WTC11 (cell line): ENCODE results near the gene ARHGEF38. TPM values are rescaled to one million over a fixed set of nuclear protein-coding genes. Genes with fewer than 3 reads are reported as not detected.

ENCODE experiments used
- ATAC-seq: fragments of 200-7000 bp; cut with Tn5 transposase; 2 replicates; pipeline ENCODE4 v1.10.0; 2021; ENCODE audit warnings: mild to moderate bottlenecking, moderate library complexity
- CTCF ChIA-PET: fragments of 300-600 bp; sonication (Branson Sonifier 250); formaldehyde crosslinking; loops from one replicate; lab custom pipeline; 2021; ENCODE audit warnings: antibody characterized with exemption; lab: Charles Lee
- POLR2A ChIA-PET: fragments of 350-600 bp; sonication (Branson Sonifier 250); formaldehyde crosslinking; loops from one replicate; lab custom pipeline; 2021; ENCODE audit warnings: antibody characterized with exemption; lab: Charles Lee
- DNase-seq: peaks from one replicate; pipeline ENCODE4 v3.0.0; 2021; ENCODE audit warnings: low spot score
- H3K27ac Mint-ChIP-seq: 2 replicates; pipeline ENCODE4 v1.8.0; 2021; ENCODE audit warnings: mixed read lengths
- H3K27me3 Mint-ChIP-seq: 2 replicates; pipeline ENCODE4 v1.8.0; 2021; ENCODE audit warnings: low read depth, mild to moderate bottlenecking, moderate library complexity, mixed read lengths
- H3K36me3 Mint-ChIP-seq: 2 replicates; pipeline ENCODE4 v1.8.0; 2021; ENCODE audit warnings: mixed read lengths
- H3K4me1 Mint-ChIP-seq: 2 replicates; pipeline ENCODE4 v1.8.0; 2022; ENCODE audit warnings: mixed read lengths
- H3K4me3 Mint-ChIP-seq: 2 replicates; pipeline ENCODE4 v1.8.0; 2021; ENCODE audit warnings: mild to moderate bottlenecking, moderate library complexity, mixed read lengths
- H3K9me3 Mint-ChIP-seq: 2 replicates; pipeline ENCODE4 v1.8.0; 2021; ENCODE audit warnings: mixed read lengths
- AR ChIP-seq: fragments of 250-450 bp; sonication (Bioruptor Pico); IDR thresholded peaks from 2 replicates; pipeline ENCODE4 v1.9.0; 2021; ENCODE audit warnings: mild to moderate bottlenecking
- CREM ChIP-seq: sonication (generic); formaldehyde crosslinking; IDR thresholded peaks from 2 replicates; pipeline ENCODE4 v1.8.1; 2022; ENCODE audit warnings: mild to moderate bottlenecking, missing genetic modification reagents, moderate library complexity
- E2F1 ChIP-seq: sonication (generic); formaldehyde crosslinking; IDR thresholded peaks from 2 replicates; pipeline ENCODE4 v1.8.0; 2022; ENCODE audit warnings: mild to moderate bottlenecking, missing genetic modification reagents
- ETV6 ChIP-seq: sonication (generic); formaldehyde crosslinking; IDR thresholded peaks from 2 replicates; pipeline ENCODE4 v1.8.1; 2022; ENCODE audit warnings: mild to moderate bottlenecking, missing genetic modification reagents
- GRHL2 ChIP-seq: fragments of 250-450 bp; sonication (Bioruptor Pico); IDR thresholded peaks from 2 replicates; pipeline ENCODE4 v1.8.0; 2022; ENCODE audit warnings: mild to moderate bottlenecking, moderate library complexity; ENCODE audit not compliant: insufficient replicate concordance, severe bottlenecking
- NR3C1 ChIP-seq: sonication (generic); formaldehyde crosslinking; conservative IDR thresholded peaks from 2 replicates; pipeline ENCODE4 v1.8.1; 2023; ENCODE audit warnings: low read depth, mild to moderate bottlenecking, missing genetic modification reagents
- OVOL2 ChIP-seq: fragments of 250-450 bp; sonication (Bioruptor Pico); IDR thresholded peaks from 2 replicates; pipeline ENCODE4 v1.9.0; 2021; ENCODE audit warnings: mild to moderate bottlenecking, borderline replicate concordance
- RORB ChIP-seq: fragments of 250-450 bp; sonication (Bioruptor Pico); IDR thresholded peaks from 2 replicates; pipeline ENCODE4 v1.9.0; 2021; ENCODE audit warnings: mild to moderate bottlenecking
- SMAD4 ChIP-seq: sonication (generic); formaldehyde crosslinking; IDR thresholded peaks from 2 replicates; pipeline ENCODE4 v1.8.0; 2022; ENCODE audit warnings: mild to moderate bottlenecking, missing genetic modification reagents
- TEAD1 ChIP-seq: sonication (generic); formaldehyde crosslinking; IDR thresholded peaks from 2 replicates; pipeline ENCODE4 v1.8.0; 2022; ENCODE audit warnings: mild to moderate bottlenecking, missing genetic modification reagents
- TP53 ChIP-seq: sonication (generic); formaldehyde crosslinking; IDR thresholded peaks from 2 replicates; pipeline ENCODE4 v1.8.1; 2023; ENCODE audit warnings: mild to moderate bottlenecking, missing genetic modification reagents
- ZNF121 ChIP-seq: sonication (generic); formaldehyde crosslinking; IDR thresholded peaks from 2 replicates; pipeline ENCODE4 v1.8.0; 2023; ENCODE audit warnings: missing genetic modification reagents
- ZNF138 ChIP-seq: sonication (generic); formaldehyde crosslinking; conservative IDR thresholded peaks from 2 replicates; pipeline ENCODE4 v1.8.1; 2022; ENCODE audit warnings: mild to moderate bottlenecking, moderate library complexity, missing genetic modification reagents
- ZNF219 ChIP-seq: sonication (generic); formaldehyde crosslinking; IDR thresholded peaks from 2 replicates; pipeline ENCODE4 v1.8.0; 2023; ENCODE audit warnings: missing genetic modification reagents, mild to moderate bottlenecking, borderline replicate concordance
- ZNF263 ChIP-seq: sonication (generic); formaldehyde crosslinking; IDR thresholded peaks from 2 replicates; pipeline ENCODE4 v1.8.1; 2022; ENCODE audit warnings: low read depth, mild to moderate bottlenecking, moderate library complexity, missing genetic modification reagents
- ZNF532 ChIP-seq: fragments of 250-450 bp; sonication (Bioruptor Pico); IDR thresholded peaks from 2 replicates; pipeline ENCODE4 v1.9.0; 2021; ENCODE audit warnings: mild to moderate bottlenecking, borderline replicate concordance
- total RNA-seq: library from RNA; stranded (reverse); gene quantifications from 3 replicates; pipeline ENCODE4 v1.2.3, GENCODE V29; 2021
- TF ChIP-seq, protein P1 (sequence below): sonication (generic); formaldehyde crosslinking; IDR thresholded peaks from 2 replicates; pipeline ENCODE4 v1.8.0; 2023; ENCODE audit warnings: missing genetic modification reagents, mild to moderate bottlenecking, borderline replicate concordance
- TF ChIP-seq, protein P2 (sequence below): sonication (generic); formaldehyde crosslinking; conservative IDR thresholded peaks from 2 replicates; pipeline ENCODE4 v1.8.1; 2022; ENCODE audit warnings: mild to moderate bottlenecking, missing genetic modification reagents
- TF ChIP-seq, protein P3 (sequence below): sonication (generic); formaldehyde crosslinking; IDR thresholded peaks from 2 replicates; pipeline ENCODE4 v1.8.1; 2022; ENCODE audit warnings: low read depth, mild to moderate bottlenecking, moderate library complexity, missing genetic modification reagents, borderline replicate concordance

Gene ARHGEF38
- total RNA-seq, 1 experiment from 2014 or later, result not detected

DNA sequence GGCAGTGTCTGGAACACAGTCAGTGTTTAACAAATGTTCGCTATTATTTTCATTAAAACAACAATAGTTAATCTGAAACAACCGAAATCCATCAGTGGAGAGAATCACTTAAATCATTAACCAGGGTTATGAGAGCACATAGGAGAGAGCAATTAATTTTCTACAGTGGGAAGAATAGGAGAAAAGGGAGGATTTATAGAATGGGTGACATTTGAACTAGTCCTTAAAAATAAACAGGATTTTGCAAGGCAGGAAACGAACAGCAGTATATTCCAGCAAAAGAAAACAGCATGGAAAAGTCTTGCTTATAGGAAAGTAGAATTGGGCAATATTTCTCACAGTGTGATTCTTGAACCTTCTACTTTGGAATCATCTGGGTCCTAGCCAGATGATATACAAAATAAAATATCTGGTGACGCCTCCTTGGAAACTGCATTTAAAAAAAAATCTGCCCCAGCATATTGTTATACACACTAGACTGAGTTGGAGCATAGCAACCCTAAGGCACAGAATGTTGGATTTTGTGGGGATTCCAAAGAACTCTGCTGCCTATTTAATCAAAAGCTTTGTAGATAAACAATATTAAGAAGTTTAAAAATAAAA is 100.0 kb downstream of the ARHGEF38 start (continued):
- TF ChIP-seq SMAD4 (no peak), OVOL2 (CRISPR knock-in tag) (no peak), TEAD1 (no peak), ZNF219 (no peak), ZNF263 (no peak), TP53 (no peak)

GRCh38 chr4:105657117-105657765 is 104.8 kb downstream of the ARHGEF38 start:
- Mint-ChIP-seq H3K27me3 (peaks cover 3% of the 10 kb centered on the region), H3K4me1 (no peaks in the 10 kb centered on the region), H3K9me3 (no peaks in the 10 kb centered on the region), H3K36me3 (no peaks in the 10 kb centered on the region), H3K4me3 (no peak overlapping the region), H3K27ac (no peak overlapping the region)
- TF ChIP-seq ZNF121 (CRISPR knock-in tag) (no peak), NR3C1 (CRISPR knock-in tag) (no peak), ETV6 (CRISPR knock-in tag) (no peak), CREM (CRISPR knock-in tag) (no peak), E2F1 (no peak), RORB (CRISPR knock-in tag) (no peak)
- TF ChIP-seq, protein P1, sequence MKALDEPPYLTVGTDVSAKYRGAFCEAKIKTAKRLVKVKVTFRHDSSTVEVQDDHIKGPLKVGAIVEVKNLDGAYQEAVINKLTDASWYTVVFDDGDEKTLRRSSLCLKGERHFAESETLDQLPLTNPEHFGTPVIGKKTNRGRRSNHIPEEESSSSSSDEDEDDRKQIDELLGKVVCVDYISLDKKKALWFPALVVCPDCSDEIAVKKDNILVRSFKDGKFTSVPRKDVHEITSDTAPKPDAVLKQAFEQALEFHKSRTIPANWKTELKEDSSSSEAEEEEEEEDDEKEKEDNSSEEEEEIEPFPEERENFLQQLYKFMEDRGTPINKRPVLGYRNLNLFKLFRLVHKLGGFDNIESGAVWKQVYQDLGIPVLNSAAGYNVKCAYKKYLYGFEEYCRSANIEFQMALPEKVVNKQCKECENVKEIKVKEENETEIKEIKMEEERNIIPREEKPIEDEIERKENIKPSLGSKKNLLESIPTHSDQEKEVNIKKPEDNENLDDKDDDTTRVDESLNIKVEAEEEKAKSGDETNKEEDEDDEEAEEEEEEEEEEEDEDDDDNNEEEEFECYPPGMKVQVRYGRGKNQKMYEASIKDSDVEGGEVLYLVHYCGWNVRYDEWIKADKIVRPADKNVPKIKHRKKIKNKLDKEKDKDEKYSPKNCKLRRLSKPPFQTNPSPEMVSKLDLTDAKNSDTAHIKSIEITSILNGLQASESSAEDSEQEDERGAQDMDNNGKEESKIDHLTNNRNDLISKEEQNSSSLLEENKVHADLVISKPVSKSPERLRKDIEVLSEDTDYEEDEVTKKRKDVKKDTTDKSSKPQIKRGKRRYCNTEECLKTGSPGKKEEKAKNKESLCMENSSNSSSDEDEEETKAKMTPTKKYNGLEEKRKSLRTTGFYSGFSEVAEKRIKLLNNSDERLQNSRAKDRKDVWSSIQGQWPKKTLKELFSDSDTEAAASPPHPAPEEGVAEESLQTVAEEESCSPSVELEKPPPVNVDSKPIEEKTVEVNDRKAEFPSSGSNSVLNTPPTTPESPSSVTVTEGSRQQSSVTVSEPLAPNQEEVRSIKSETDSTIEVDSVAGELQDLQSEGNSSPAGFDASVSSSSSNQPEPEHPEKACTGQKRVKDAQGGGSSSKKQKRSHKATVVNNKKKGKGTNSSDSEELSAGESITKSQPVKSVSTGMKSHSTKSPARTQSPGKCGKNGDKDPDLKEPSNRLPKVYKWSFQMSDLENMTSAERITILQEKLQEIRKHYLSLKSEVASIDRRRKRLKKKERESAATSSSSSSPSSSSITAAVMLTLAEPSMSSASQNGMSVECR (CRISPR knock-in tag), result no peak
- CTCF ChIA-PET, result interaction anchor here (1.5 kb wide), 1 partner anchor 10 kb away, joined by 3 read pairs; no protein-coding TSS in a partner anchor
- no peak for ATAC-seq
- POLR2A ChIA-PET, result no interaction called here
- no peak for DNase-seq

GRCh38 chr4:105659190-105659589 is 106.8 kb downstream of the ARHGEF38 start:
- H3K4me1 Mint-ChIP-seq, result no peaks in the 10 kb centered on the region
- H3K27me3 Mint-ChIP-seq, result peaks cover 3% of the 10 kb centered on the region
- DNase-seq, result no peak
- no peak overlapping the region for H3K4me3 Mint-ChIP-seq
- no peaks in the 10 kb centered on the region for H3K9me3 Mint-ChIP-seq
- POLR2A ChIA-PET, result interaction anchor here (1.0 kb wide), 1 partner anchor 49 kb away, joined by 4 read pairs; no protein-coding TSS in a partner anchor
- no peaks in the 10 kb centered on the region for H3K36me3 Mint-ChIP-seq
- H3K27ac Mint-ChIP-seq, result no peak overlapping the region
- ATAC-seq, result no peak
- CTCF ChIA-PET, result no interaction called here
- TF ChIP-seq GRHL2 (no peak), ZNF532 (CRISPR knock-in tag) (no peak), AR (no peak), ZNF138 (no peak)
- TF ChIP-seq, protein P2, sequence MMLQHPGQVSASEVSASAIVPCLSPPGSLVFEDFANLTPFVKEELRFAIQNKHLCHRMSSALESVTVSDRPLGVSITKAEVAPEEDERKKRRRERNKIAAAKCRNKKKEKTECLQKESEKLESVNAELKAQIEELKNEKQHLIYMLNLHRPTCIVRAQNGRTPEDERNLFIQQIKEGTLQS (CRISPR knock-in tag), result no peak
- TF ChIP-seq, protein P3, sequence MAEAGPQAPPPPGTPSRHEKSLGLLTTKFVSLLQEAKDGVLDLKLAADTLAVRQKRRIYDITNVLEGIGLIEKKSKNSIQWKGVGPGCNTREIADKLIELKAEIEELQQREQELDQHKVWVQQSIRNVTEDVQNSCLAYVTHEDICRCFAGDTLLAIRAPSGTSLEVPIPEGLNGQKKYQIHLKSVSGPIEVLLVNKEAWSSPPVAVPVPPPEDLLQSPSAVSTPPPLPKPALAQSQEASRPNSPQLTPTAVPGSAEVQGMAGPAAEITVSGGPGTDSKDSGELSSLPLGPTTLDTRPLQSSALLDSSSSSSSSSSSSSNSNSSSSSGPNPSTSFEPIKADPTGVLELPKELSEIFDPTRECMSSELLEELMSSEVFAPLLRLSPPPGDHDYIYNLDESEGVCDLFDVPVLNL (CRISPR knock-in tag), result no peak
